ENCODE data around the gene WNT7B.

Gene WNT7B

GRCh38 chr22:45995405-45996101 is 18.6 kb upstream of the WNT7B start:
- no peak for DNase-seq (ENCODE audit: low read depth, low spot score)

- DNase-seq (ENCODE audit: low read depth, low spot score), result peak; percentile 69
Measured at GRCh38 chr22:45994491-45995404, 17.8 kb upstream of the WNT7B start.

- DNase-seq (ENCODE audit: low read depth, low spot score), result no peak
Measured at GRCh38 chr22:45993841-45994240, 16.9 kb upstream of the WNT7B start.

DNA sequence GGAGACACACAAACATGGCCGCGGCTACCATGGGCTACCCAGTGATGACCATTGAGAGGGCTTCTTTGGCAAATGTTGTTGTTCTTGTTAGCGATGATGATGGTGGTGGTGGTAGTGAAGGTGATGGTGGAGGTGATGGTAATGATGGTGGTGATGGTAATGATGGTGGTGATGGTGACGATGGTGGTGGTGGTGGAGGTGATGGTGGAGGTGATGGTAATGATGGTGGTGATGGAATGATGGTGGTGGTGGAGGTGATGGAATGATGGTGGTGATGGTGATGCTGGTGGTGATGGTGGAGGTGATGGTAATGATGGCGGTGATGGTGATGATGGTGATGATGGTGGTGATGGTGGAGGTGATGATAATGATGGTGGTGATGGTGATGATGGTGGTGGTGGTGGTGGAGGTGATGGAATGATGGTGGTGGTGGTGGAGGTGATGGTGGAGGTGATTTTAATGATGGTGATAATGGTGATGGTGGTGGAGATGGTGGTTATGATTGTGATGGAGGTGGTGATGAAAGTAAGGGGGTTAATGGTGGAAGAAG is 16.3 kb upstream of the WNT7B start:
- DNase-seq (ENCODE audit: low read depth, low spot score), result no peak

DNA sequence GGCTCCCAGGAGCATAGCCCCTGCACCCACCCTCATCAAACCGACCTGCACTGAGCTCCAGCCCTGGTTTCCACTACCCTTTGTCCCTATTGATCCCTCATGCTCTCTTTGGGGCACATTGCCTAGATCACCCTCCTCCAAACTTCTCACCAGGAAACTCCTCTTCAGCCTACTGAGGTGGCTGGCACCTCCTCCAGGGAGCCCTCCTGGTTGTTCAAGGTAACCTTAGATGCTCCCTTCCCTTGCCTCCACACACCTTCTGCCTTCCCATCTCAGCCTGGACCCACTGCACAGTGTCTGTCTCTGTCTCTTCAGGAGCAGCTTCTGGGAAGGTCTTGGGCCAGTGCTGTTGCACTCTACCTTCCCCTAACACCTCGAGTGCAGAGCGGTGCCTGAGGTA is 15.8 kb upstream of the WNT7B start:
- DNase-seq (ENCODE audit: low read depth, low spot score), result no peak

GRCh38 chr22:45991098-45991497 is 14.1 kb upstream of the WNT7B start:
- DNase-seq (ENCODE audit: low read depth, low spot score), result no peak

DNA sequence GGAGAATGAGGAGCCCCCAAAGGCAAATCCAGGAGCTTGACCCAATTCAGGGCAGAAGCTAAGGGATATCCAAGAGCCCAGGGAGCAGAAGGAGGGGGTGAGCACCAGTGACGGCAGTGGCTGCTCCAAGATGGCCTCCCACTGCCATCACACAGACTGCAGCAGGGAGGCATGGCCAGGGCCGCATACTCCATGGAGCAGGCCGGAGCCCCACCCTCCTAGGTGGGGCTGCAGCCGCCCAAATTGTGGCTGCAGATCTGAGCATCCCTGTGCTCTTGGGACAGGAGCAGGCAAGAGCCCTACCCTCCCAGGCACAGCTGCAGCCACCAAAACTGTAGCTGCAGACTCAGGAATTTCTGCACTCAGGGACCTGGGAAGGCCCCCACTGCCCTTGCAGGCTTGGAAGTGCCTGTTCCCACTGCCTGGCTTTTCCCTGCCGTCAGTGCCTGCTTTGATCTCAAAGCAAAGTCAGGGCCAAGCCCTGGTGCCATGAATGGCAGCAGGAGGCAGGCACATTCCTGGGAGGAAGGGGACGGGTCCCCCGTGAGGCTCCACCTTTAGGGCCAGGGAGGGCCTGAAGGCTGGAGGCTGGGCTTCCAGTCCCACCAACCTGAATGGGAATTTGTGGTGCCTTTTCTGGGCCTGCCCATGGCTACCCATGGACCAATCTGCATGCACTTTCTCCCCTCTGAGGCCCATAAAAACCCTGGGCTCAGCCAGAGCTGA is 10.3 kb upstream of the WNT7B start:
- no peak for DNase-seq (ENCODE audit: low read depth, low spot score)

GRCh38 chr22:45984316-45984916 is 7.5 kb upstream of the WNT7B start:
- no peak for DNase-seq (ENCODE audit: low read depth, low spot score)

DNA sequence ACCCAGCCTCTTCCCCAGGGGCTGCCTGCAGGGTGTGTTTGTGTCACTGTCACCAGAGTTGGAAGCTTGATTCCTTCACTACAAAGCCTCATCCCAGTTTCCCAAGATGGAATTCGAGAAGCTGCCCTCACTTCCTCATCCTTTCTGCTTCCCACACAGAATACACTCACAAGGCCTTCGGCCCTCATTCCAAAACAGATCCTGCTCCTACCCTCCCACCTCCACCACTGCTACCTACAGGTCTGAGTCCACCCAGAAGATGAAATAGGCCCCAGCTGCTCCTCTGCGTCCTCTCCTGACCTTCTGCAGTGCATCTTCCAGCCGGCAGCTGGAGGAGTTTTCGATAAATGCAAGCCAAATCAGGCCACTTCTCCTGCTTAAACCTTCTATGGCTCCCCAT is 6.8 kb upstream of the WNT7B start:
- DNase-seq (ENCODE audit: low read depth, low spot score), result no peak

- no peak for DNase-seq (ENCODE audit: low read depth, low spot score)
Measured at GRCh38 chr22:45980761-45981160, 3.8 kb upstream of the WNT7B start.

- DNase-seq (ENCODE audit: low read depth, low spot score), result no peak
Measured at GRCh38 chr22:45980268-45980570, 3.3 kb upstream of the WNT7B start.

- DNase-seq (ENCODE audit: low read depth, low spot score), result no peak
Measured at GRCh38 chr22:45978275-45978713, 1.3 kb upstream of the WNT7B start.

DNA sequence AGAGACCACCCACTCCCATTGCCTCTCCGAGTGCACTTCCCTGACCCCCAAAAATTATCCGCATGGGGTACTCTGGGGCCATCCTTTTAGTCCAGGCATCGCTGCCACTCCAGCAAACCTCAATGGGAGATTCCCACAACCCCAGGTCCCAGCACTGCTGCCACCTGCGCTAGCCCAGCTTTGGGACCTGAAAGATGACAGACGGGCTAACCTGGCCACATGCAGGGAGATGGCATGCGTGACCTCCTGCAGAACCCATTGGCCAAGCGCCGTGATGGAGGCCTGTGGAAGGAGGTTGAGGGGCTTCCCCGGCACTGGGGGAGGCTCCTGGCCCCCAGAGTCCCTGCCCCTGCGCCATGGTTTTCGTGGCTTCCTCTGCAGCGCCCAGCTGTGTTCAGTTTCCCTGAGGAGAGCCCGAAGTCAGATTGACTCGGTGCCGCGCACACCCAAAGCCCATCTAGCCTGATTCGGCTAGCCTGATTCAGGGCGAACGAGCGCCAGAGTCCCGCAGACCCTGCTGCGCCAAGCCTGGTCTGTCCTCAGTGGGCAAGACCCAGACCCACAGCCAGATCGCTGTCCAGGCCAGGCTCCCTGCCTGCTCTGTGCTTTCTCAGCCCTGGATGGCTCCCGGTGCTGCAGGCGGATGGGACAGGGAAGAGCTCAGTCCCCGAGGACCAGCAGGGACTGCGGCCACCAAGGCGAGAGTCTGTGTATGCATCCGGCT is 751 bp upstream of the WNT7B start:
- DNase-seq (ENCODE audit: low read depth, low spot score), result no peak

GRCh38 chr22:45976254-45977002 is 534 bp downstream of the WNT7B start:
- no peak for DNase-seq (ENCODE audit: low read depth, low spot score)

DNA sequence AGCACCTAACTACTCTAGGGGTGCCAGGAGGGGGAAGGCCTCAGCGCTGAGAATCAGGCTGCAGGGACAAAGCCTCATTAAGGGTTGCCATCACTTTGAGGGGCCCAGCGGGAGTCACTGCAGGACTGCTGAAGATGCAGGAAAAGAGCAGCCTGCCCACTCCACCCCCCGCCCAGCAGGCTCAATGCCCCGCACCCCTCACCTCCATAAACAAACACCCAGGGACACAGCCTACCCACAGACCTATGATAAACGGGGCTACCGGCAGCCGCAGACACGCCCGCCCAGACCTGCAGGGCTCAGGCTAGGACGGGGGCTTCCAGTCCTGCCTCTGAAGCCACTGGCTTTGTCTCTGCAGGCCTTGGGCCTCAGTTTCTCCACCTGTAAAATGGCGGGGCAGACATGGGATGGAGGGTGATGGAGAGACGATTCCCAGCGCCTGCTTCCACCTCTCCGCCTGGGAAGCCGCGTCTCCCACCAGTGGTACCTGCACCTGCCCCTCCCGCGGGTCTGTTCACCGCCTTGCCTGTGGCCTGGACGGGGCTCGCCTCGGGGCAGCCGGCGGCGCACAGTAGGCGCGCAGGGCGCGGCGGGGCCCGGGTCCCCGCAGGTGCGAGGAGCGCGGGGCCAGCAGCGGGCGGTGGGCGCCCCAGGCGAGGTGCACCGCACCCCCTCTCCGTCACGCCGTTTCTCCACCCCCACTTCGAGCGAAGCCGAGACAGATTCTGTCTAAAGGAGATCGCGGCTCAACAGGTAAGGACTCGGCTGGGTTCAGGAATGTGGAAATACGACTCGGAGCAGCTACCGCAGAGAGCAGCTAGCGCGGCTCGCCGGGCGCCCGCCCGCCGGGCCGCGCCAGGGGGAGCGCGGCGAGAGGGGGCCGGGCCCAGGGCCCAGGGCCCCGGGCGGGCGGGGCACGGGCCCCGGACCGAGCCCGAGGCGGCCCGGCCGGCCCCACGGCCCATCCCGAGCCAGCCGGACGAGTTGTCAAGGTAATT is 1.5 kb downstream of the WNT7B start:
- DNase-seq (ENCODE audit: low read depth, low spot score), result no peak

DNA sequence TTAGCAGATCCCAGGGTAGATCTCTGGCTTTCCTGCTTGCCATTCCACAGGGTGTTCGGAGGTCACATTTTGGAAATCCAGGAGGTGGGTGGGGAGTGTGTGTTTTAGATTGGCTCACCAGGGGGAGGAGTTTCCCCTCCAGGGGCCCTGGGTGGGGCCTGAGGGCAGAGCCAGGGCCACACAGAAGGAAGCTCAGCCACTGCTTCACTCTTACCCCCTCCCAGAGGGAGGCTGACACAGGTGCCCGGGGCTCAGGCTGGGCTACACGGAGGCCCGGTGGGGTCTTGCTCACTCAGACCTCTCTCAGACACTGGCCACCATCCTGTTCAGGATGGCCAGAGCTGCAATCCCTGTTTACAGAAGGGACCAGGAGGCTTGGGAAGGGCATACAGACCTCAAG is 2.5 kb downstream of the WNT7B start:
- DNase-seq (ENCODE audit: low read depth, low spot score), result no peak

- no peak for DNase-seq (ENCODE audit: low read depth, low spot score)
Measured at GRCh38 chr22:45972889-45973253, 4.1 kb downstream of the WNT7B start.

DNA sequence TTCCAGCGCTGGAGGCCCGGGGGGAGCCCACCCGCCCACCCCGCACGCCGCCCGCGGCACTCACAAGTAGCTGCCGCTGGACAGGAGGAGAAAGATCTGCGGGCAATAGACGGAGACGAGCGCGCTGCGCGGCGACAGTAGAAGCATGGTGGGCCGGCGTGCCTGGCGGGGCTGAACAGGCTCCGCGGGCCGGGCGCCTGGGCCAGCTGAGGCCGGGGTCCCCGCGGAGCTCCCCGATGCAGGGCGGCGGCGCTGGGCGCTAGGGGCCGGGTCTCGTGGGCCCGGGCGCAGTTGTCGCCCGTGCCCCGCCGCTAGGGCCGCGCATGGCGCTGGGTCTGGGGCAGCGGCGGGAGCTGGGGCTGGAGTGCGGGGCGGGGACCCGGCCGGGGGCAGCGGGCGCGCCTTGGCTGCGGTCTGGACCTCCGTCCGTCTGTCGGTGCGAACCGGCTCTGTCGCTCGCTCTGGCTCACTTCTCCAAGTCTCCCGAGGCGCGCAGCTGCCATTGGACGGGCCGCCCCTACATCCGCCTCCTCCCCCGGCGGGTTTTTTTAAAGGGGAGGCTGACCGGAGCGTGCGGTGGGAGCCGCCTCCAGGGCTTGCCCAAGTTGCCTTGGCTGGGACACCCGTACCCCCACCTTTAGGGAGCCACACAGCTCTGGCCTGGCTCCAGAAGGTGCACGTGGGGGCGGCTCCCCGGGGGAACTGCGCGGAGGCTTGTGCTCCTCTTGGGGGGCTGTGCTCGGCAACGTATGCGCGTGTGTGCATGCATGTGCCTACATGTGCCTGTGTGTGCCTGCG is 4.7 kb downstream of the WNT7B start:
- DNase-seq (ENCODE audit: low read depth, low spot score), result no peak
